Bronchial epithelial cell (primary cell): ENCODE data around the gene FAM13C. TPM values are rescaled to one million over a fixed set of nuclear protein-coding genes. Genes with fewer than 3 reads are reported as not detected.

Experiments
- DNase-seq: peaks from one replicate; pipeline ENCODE4 v3.0.0-alpha.2; 2010; ENCODE audit warnings: low read depth
- FAIRE-seq: peaks from 2 replicates; lab custom pipeline; 2011; peaks lifted over from hg19 to GRCh38; lab: Jason Lieb, UNC
- H3K27me3 ChIP-seq: 2 replicates; pipeline ENCODE4 v1.5.1; 2011; ENCODE audit warnings: low read length; ENCODE audit not compliant: control insufficient read depth, insufficient read depth
- H3K36me3 ChIP-seq: 2 replicates; pipeline ENCODE4 v1.5.1; 2011; ENCODE audit warnings: low read length; ENCODE audit not compliant: control insufficient read depth, insufficient read depth
- H3K4me3 ChIP-seq: 2 replicates; pipeline ENCODE4 v1.5.1; 2011; ENCODE audit warnings: mild to moderate bottlenecking, low read depth, low read length, control low read depth
- total RNA-seq: library from RNA; depleted of rRNA; stranded (reverse); fragments of >200 nt; gene quantifications from 2 replicates; pipeline ENCODE4 v1.2.1, GENCODE V29; 2014
- TF ChIP-seq, protein P1 (sequence below): IDR thresholded peaks from 2 replicates; pipeline ENCODE4 v1.5.1; 2011; ENCODE audit warnings: mild to moderate bottlenecking, moderate library complexity, low read length, control low read depth, inconsistent platforms; ENCODE audit not compliant: insufficient read depth, severe bottlenecking

The FAM13C gene
- total RNA-seq, 1 donor from 2014 or later: under 0.01 TPM

DNA sequence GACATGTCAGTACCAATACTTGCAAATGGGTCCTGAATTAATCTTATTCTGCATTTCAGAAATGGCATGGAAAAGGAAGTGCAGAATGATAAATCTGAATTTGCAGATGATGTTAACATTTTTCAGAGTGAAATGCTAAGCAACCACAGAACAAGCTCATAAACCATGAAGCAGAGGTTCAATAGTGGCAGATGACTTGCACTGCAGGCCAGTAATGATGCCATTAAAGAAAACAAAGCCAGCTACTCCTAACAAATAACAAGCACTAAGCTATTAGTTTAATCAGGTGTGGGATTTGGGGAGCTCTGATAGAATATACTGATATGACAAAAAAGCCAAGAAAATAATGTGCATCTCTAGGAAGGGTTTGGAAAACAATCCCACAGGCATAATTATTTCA lies 85.4 kb downstream of the FAM13C start:
- no peak overlapping the region for H3K4me3 ChIP-seq
- no peak for DNase-seq
- FAIRE-seq: no peak
- no peaks in the 10 kb centered on the region for H3K36me3 ChIP-seq
- H3K27me3 ChIP-seq: no peaks in the 10 kb centered on the region
- TF ChIP-seq, protein P1, sequence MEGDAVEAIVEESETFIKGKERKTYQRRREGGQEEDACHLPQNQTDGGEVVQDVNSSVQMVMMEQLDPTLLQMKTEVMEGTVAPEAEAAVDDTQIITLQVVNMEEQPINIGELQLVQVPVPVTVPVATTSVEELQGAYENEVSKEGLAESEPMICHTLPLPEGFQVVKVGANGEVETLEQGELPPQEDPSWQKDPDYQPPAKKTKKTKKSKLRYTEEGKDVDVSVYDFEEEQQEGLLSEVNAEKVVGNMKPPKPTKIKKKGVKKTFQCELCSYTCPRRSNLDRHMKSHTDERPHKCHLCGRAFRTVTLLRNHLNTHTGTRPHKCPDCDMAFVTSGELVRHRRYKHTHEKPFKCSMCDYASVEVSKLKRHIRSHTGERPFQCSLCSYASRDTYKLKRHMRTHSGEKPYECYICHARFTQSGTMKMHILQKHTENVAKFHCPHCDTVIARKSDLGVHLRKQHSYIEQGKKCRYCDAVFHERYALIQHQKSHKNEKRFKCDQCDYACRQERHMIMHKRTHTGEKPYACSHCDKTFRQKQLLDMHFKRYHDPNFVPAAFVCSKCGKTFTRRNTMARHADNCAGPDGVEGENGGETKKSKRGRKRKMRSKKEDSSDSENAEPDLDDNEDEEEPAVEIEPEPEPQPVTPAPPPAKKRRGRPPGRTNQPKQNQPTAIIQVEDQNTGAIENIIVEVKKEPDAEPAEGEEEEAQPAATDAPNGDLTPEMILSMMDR: no peak

DNA sequence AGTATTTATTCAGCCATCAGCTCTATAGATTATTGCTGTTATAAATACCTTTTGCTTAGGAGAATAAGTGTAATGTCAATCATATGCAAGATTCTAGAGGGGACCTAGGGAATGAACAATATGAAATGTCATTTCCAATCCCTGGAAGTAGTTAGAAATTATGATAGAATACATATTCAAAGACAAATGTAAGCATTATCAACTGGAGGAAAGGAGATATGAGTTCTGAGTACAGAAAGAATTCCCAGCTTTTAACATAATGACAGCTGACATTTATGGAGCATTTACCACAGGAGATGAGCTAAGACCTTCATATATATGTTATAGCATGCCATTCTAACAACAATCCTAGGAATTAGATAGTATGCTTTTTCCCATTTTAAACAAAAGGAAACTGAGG lies 86.2 kb downstream of the FAM13C start:
- H3K27me3 ChIP-seq: no peaks in the 10 kb centered on the region
- no peak for FAIRE-seq
- no peak for DNase-seq
- TF ChIP-seq, protein P1: no peak
- H3K36me3 ChIP-seq: no peaks in the 10 kb centered on the region
- H3K4me3 ChIP-seq: no peak overlapping the region

DNA sequence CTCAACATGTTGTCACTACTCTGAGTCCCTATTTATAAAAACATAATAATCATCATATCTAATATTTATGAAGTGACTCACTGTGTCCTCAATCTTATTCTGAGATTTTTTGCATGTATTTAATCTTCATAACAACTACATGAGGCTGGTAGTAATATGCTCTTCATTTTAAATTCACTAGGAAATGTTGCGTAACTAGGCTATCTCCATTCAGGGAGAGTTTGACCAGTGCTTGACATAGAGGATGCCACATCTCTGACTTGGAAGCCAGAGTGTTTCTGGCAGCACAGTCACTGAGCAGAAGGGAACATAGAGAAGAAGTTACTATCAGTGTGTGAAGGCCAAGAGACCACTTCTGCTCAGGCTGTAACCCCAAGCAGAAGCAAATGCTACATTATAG lies 88.9 kb downstream of the FAM13C start:
- TF ChIP-seq, protein P1: no peak
- Histone ChIP-seq H3K4me3 (no peak overlapping the region), H3K27me3 (no peaks in the 10 kb centered on the region), H3K36me3 (no peaks in the 10 kb centered on the region)
- FAIRE-seq (no peak), DNase-seq (no peak)

DNA sequence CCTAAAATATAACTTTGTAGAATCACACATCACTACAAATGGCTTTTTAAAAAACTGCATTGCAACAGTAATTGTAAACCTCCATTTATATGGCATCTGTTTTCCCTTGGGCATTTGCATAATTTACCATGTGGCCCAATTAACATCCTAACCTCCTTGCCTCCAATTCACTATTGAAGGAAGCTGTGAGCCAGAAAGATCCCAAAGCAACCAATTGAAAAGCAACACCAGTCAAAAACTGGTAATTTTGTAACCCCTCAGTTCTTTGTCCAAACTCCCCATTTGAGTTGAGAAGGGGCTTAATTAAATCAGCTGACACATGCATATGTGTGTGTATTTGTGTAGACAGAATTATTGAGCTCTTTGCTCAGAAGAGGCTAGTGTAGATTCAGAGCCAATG lies 90.3 kb downstream of the FAM13C start:
- Histone ChIP-seq H3K4me3 (no peak overlapping the region), H3K27me3 (no peaks in the 10 kb centered on the region), H3K36me3 (no peaks in the 10 kb centered on the region)
- TF ChIP-seq, protein P1: no peak
- no peak for FAIRE-seq
- no peak for DNase-seq

DNA sequence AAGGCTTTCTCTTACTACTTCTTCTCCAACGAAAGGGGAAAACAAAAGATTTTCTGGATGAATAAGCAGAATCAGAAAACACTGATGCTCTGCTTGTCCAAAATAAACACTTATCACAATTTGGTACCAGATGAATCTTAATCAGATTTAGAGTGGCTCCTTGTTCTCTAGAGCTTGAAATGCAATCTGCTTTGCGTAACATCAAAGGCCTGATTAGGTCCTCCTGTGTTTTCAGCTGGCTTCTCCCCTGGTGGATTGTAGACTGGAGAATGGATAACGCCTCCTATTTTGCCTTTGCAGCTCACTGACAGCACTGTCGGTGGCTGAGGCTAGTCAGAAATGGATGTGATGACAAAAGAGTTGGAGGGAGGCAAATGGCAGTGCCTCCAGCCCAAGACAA lies 91.2 kb downstream of the FAM13C start:
- H3K27me3 ChIP-seq: no peaks in the 10 kb centered on the region

DNA sequence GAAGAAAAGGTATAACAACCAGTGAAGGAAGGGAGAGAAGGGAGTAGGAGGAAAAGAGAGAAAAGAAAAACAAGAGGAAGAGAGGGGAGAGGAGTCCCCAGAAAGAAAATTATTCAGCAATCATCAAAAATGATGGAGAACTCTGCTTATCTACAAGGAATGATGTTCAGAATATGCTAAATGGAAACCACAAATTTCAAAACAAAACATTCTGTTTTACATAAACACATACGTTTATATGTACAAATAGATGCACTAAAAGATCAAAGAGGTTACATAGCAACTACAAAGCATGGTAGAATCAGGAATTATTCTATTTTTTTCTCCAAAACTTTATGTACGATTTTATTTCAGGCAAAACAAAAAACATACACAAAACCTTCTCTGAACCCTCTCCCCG lies 91.9 kb downstream of the FAM13C start:
- H3K4me3 ChIP-seq: no peak overlapping the region
- no peaks in the 10 kb centered on the region for H3K27me3 ChIP-seq
- H3K36me3 ChIP-seq: no peaks in the 10 kb centered on the region
- TF ChIP-seq, protein P1: no peak
- FAIRE-seq (no peak), DNase-seq (no peak)

More for the DNA sequence above, 91.2 kb downstream of the FAM13C start:
- DNase-seq (no peak), FAIRE-seq (peak; percentile 70)
- TF ChIP-seq, protein P1: no peak
- Histone ChIP-seq H3K4me3 (no peak overlapping the region), H3K36me3 (no peaks in the 10 kb centered on the region)
